Activated CD4-positive, alpha-beta memory T cell treated with anti-CD3 and anti-CD28 coated beads, Interleukin-2, amount 10 ng/mL, durations not matched to agents 7 days and 5 days (primary cell): ENCODE results near the gene TMC1. TPM values are rescaled to one million over a fixed set of nuclear protein-coding genes. Genes with fewer than 3 reads are reported as not detected.

ENCODE experiments used
- CTCF ChIA-PET: fragments of 350-600 bp; sonication (Branson Sonifier 250); formaldehyde crosslinking; loops from one replicate; lab custom pipeline; 2021; ENCODE audit warnings: antibody characterized with exemption, inconsistent platforms; lab: Charles Lee
- POLR2A ChIA-PET: fragments of 350-600 bp; sonication (Branson Sonifier 250); formaldehyde crosslinking; loops from one replicate; lab custom pipeline; 2021; ENCODE audit warnings: antibody characterized with exemption; lab: Charles Lee
- DNase-seq: peaks from one replicate; pipeline ENCODE4 v3.0.0-alpha.2; 2020
- H3K27ac Mint-ChIP-seq: one replicate; pipeline ENCODE4 v1.8.0; 2021; ENCODE audit warnings: mild to moderate bottlenecking, mixed read lengths
- H3K27me3 Mint-ChIP-seq: one replicate; pipeline ENCODE4 v1.8.0; 2021; ENCODE audit warnings: mixed read lengths
- H3K36me3 Mint-ChIP-seq: one replicate; pipeline ENCODE4 v1.8.0; 2021; ENCODE audit warnings: low read depth, mixed read lengths
- H3K4me1 Mint-ChIP-seq: one replicate; pipeline ENCODE4 v1.8.0; 2021; ENCODE audit warnings: mixed read lengths
- H3K4me3 Mint-ChIP-seq: one replicate; pipeline ENCODE4 v1.8.0; 2021; ENCODE audit warnings: mild to moderate bottlenecking, mixed read lengths
- H3K9me3 Mint-ChIP-seq: one replicate; pipeline ENCODE4 v1.8.0; 2021; ENCODE audit warnings: mixed read lengths
- total RNA-seq, 2 experiments: library from RNA; stranded (reverse); gene quantifications; one replicate each; pipeline ENCODE4 v1.2.3, GENCODE V29; 2021

TMC1 gene
- total RNA-seq, 2 experiments from 2014 or later = 0.28 TPM; not detected in 1

- H3K36me3 Mint-ChIP-seq = peaks cover 13% of the 10 kb centered on the region
- peaks cover 68% of the 10 kb centered on the region for H3K4me1 Mint-ChIP-seq
- peak overlapping the region; percentile 71 for H3K27ac Mint-ChIP-seq
- CTCF ChIA-PET = interaction anchor here (0.6 to 1.1 kb wide), 5 partner anchors 10 to 561 kb away, joined by 3 to 4 read pairs (median 3); no protein-coding TSS in a partner anchor
- H3K9me3 Mint-ChIP-seq = peaks cover 8% of the 10 kb centered on the region
- H3K27me3 Mint-ChIP-seq = no peaks in the 10 kb centered on the region
- POLR2A ChIA-PET = interaction anchor here (1.0 to 1.2 kb wide), 2 partner anchors 221 kb away, joined by 4 to 7 read pairs; partner anchors contain the start of gene ZFAND5
- H3K4me3 Mint-ChIP-seq = no peak overlapping the region
- DNase-seq = peak; percentile 51
Observed at GRCh38 chr9:72586388-72587130, 65.2 kb downstream of the TMC1 start.

- no peak for DNase-seq
- H3K4me1 Mint-ChIP-seq = peaks cover 67% of the 10 kb centered on the region
- no peak overlapping the region for H3K27ac Mint-ChIP-seq
- CTCF ChIA-PET = interaction anchor here (2.2 kb wide), 1 partner anchor 307 kb away, joined by 18 read pairs; no protein-coding TSS in a partner anchor
- POLR2A ChIA-PET = interaction anchor here (2.3 kb wide), 1 partner anchor 223 kb away, joined by 15 read pairs; the partner anchor contains the start of gene ZFAND5
- H3K9me3 Mint-ChIP-seq = peaks cover 5% of the 10 kb centered on the region
- H3K27me3 Mint-ChIP-seq = no peaks in the 10 kb centered on the region
- H3K36me3 Mint-ChIP-seq = peaks cover 9% of the 10 kb centered on the region
- no peak overlapping the region for H3K4me3 Mint-ChIP-seq
Observed at GRCh38 chr9:72588336-72588735, 66.9 kb downstream of the TMC1 start.

- no peak for DNase-seq
- Mint-ChIP-seq H3K9me3 (peaks cover 3% of the 10 kb centered on the region), H3K4me1 (peaks cover 66% of the 10 kb centered on the region), H3K27ac (peak overlapping the region; percentile 31), H3K27me3 (peaks cover 4% of the 10 kb centered on the region), H3K36me3 (no peaks in the 10 kb centered on the region), H3K4me3 (no peak overlapping the region)
- ChIA-PET CTCF (interaction anchor here (0.5 to 2.2 kb wide), 13 partner anchors 14 to 524 kb away, joined by 3 to 18 read pairs (median 4); no protein-coding TSS in a partner anchor), POLR2A (interaction anchor here (0.6 to 2.3 kb wide), 4 partner anchors 63 to 237 kb away, joined by 3 to 15 read pairs (median 4); partner anchors contain the start of gene ZFAND5)
Observed at GRCh38 chr9:72589667-72590521, 68.5 kb downstream of the TMC1 start.

- H3K4me1 Mint-ChIP-seq = peaks cover 63% of the 10 kb centered on the region
- H3K9me3 Mint-ChIP-seq = no peaks in the 10 kb centered on the region
- POLR2A ChIA-PET = interaction anchor here (0.9 to 2.3 kb wide), 3 partner anchors 64 to 226 kb away, joined by 3 to 15 read pairs (median 5); partner anchors contain the start of gene ZFAND5
- no peak for DNase-seq
- peaks cover 6% of the 10 kb centered on the region for H3K27me3 Mint-ChIP-seq
- no peak overlapping the region for H3K4me3 Mint-ChIP-seq
- no peak overlapping the region for H3K27ac Mint-ChIP-seq
- CTCF ChIA-PET = interaction anchor here (1.4 to 4.0 kb wide), 5 partner anchors 9 to 310 kb away, joined by 3 to 45 read pairs (median 12); no protein-coding TSS in a partner anchor
- no peaks in the 10 kb centered on the region for H3K36me3 Mint-ChIP-seq
Observed at GRCh38 chr9:72590824-72591223, 69.4 kb downstream of the TMC1 start.

GRCh38 chr9:72592502-72593403 lies 71.3 kb downstream of the TMC1 start:
- ChIA-PET CTCF (interaction anchor here (0.6 to 4.0 kb wide), 10 partner anchors 11 to 416 kb away, joined by 3 to 45 read pairs (median 5); no protein-coding TSS in a partner anchor), POLR2A (interaction anchor here (0.9 to 1.2 kb wide), 2 partner anchors 66 to 228 kb away, joined by 3 to 7 read pairs; partner anchors contain the start of gene ZFAND5)
- no peaks in the 10 kb centered on the region for H3K9me3 Mint-ChIP-seq
- H3K4me1 Mint-ChIP-seq = peaks cover 65% of the 10 kb centered on the region
- no peak overlapping the region for H3K27ac Mint-ChIP-seq
- DNase-seq = peak; percentile 42
- H3K36me3 Mint-ChIP-seq = no peaks in the 10 kb centered on the region
- peaks cover 8% of the 10 kb centered on the region for H3K27me3 Mint-ChIP-seq
- no peak overlapping the region for H3K4me3 Mint-ChIP-seq

GRCh38 chr9:72596451-72597180 lies 75.2 kb downstream of the TMC1 start:
- no peaks in the 10 kb centered on the region for H3K36me3 Mint-ChIP-seq
- no peaks in the 10 kb centered on the region for H3K9me3 Mint-ChIP-seq
- H3K4me1 Mint-ChIP-seq = peaks cover 41% of the 10 kb centered on the region
- peaks cover 11% of the 10 kb centered on the region for H3K27me3 Mint-ChIP-seq
- no peak overlapping the region for H3K4me3 Mint-ChIP-seq
- CTCF ChIA-PET = interaction anchor here (0.7 to 3.8 kb wide), 6 partner anchors 10 to 316 kb away, joined by 3 to 16 read pairs (median 3); no protein-coding TSS in a partner anchor
- H3K27ac Mint-ChIP-seq = no peak overlapping the region
- POLR2A ChIA-PET = no interaction called here
- peak; percentile 21 for DNase-seq

GRCh38 chr9:72597181-72597517 lies 75.7 kb downstream of the TMC1 start:
- Mint-ChIP-seq H3K27ac (no peak overlapping the region), H3K4me3 (no peak overlapping the region), H3K27me3 (peaks cover 11% of the 10 kb centered on the region), H3K36me3 (no peaks in the 10 kb centered on the region), H3K9me3 (no peaks in the 10 kb centered on the region), H3K4me1 (peaks cover 37% of the 10 kb centered on the region)
- ChIA-PET CTCF (interaction anchor here (1.0 to 3.8 kb wide), 4 partner anchors 11 to 317 kb away, joined by 3 to 16 read pairs (median 3); no protein-coding TSS in a partner anchor), POLR2A (no interaction called here)
- no peak for DNase-seq

- POLR2A ChIA-PET = no interaction called here
- peaks cover 32% of the 10 kb centered on the region for H3K4me1 Mint-ChIP-seq
Observed at GRCh38 chr9:72597601-72598000, 76.2 kb downstream of the TMC1 start.

GRCh38 chr9:72598639-72599038 lies 77.2 kb downstream of the TMC1 start:
- ChIA-PET CTCF (interaction anchor here (3.8 kb wide), 1 partner anchor 318 kb away, joined by 16 read pairs; no protein-coding TSS in a partner anchor), POLR2A (no interaction called here)
- H3K27me3 Mint-ChIP-seq = peaks cover 11% of the 10 kb centered on the region
- H3K4me1 Mint-ChIP-seq = peaks cover 27% of the 10 kb centered on the region
- DNase-seq = no peak
- H3K36me3 Mint-ChIP-seq = no peaks in the 10 kb centered on the region
- no peak overlapping the region for H3K4me3 Mint-ChIP-seq
- H3K27ac Mint-ChIP-seq = no peak overlapping the region
- no peaks in the 10 kb centered on the region for H3K9me3 Mint-ChIP-seq

More at GRCh38 chr9:72597601-72598000, 76.2 kb downstream of the TMC1 start:
- Mint-ChIP-seq H3K9me3 (no peaks in the 10 kb centered on the region), H3K36me3 (no peaks in the 10 kb centered on the region), H3K4me3 (no peak overlapping the region), H3K27ac (no peak overlapping the region), H3K27me3 (peaks cover 11% of the 10 kb centered on the region)
- DNase-seq = no peak
- CTCF ChIA-PET = interaction anchor here (1.2 to 3.8 kb wide), 2 partner anchors 292 to 317 kb away, joined by 3 to 16 read pairs; no protein-coding TSS in a partner anchor

GRCh38 chr9:72599874-72600534 lies 78.6 kb downstream of the TMC1 start:
- no peaks in the 10 kb centered on the region for H3K9me3 Mint-ChIP-seq
- H3K4me1 Mint-ChIP-seq = peaks cover 24% of the 10 kb centered on the region
- H3K4me3 Mint-ChIP-seq = no peak overlapping the region
- ChIA-PET CTCF (interaction anchor here (0.7 to 1.6 kb wide), 3 partner anchors 237 to 320 kb away, joined by 3 to 5 read pairs (median 4); no protein-coding TSS in a partner anchor), POLR2A (no interaction called here)
- H3K27me3 Mint-ChIP-seq = peaks cover 7% of the 10 kb centered on the region
- no peaks in the 10 kb centered on the region for H3K36me3 Mint-ChIP-seq
- H3K27ac Mint-ChIP-seq = no peak overlapping the region
- no peak for DNase-seq
